Liver (tissue), 9 donors: Measurements from ENCODE around the gene LRRFIP2. TPM values are rescaled to one million over a fixed set of nuclear protein-coding genes. Genes with fewer than 3 reads are reported as not detected.

Experiments
- DNase-seq: peaks from one replicate; pipeline ENCODE4 v3.0.0-alpha.2; 2017; ENCODE audit warnings: low spot score
- H3K27ac ChIP-seq, 2 donors: one replicate each; pipeline ENCODE4 v1.7.0; 2013; ENCODE audit warnings: inconsistent platforms in 2 of 2, low read length in 2 of 2, control low read depth in 1 of 2, low read depth in 1 of 2, mild to moderate bottlenecking in 1 of 2
- H3K27me3 ChIP-seq, 4 donors: one replicate each; pipeline versions ENCODE4 v1.6.1 to v1.7.0; 2013; ENCODE audit warnings: low read length in 3 of 4, inconsistent platforms in 1 of 4, mild to moderate bottlenecking in 1 of 4, moderate library complexity in 1 of 4; ENCODE audit not compliant: control insufficient read depth in 4 of 4, insufficient read depth in 4 of 4
- H3K36me3 ChIP-seq, 4 donors: one replicate each; pipeline versions ENCODE4 v1.6.1 to v1.7.0; 2013; ENCODE audit warnings: low read length in 3 of 4, mild to moderate bottlenecking in 3 of 4, low read depth in 1 of 4, moderate library complexity in 1 of 4; ENCODE audit not compliant: control insufficient read depth in 4 of 4, insufficient read depth in 3 of 4
- H3K4me1 ChIP-seq, 4 donors: one replicate each; pipeline versions ENCODE4 v1.6.1 to v1.7.0; 2013; ENCODE audit warnings: low read length in 3 of 4, mild to moderate bottlenecking in 3 of 4, moderate library complexity in 1 of 4; ENCODE audit not compliant: control insufficient read depth in 4 of 4, insufficient read depth in 4 of 4
- H3K4me3 ChIP-seq, 3 donors: one replicate each; pipeline versions ENCODE4 v1.6.1 to v1.7.0; 2013; ENCODE audit warnings: low read length in 3 of 3, control low read depth in 1 of 3, low read depth in 1 of 3, mild to moderate bottlenecking in 1 of 3
- H3K9ac ChIP-seq, 2 donors: one replicate each; pipeline ENCODE4 v1.7.0; 2013; ENCODE audit warnings: low read length in 2 of 2, mild to moderate bottlenecking in 2 of 2, moderate library complexity in 2 of 2, control low read depth in 1 of 2, low read depth in 1 of 2
- H3K9me3 ChIP-seq, 4 donors: one replicate each; pipeline versions ENCODE4 v1.6.1 to v1.7.0; 2013; ENCODE audit warnings: low read length in 3 of 4; ENCODE audit not compliant: control insufficient read depth in 4 of 4
- CTCF ChIP-seq: fragments of 150-350 bp; IDR thresholded peaks from 2 replicates; pipeline ENCODE4 v1.5.1; 2017; ENCODE audit warnings: improper control_type of control experiment, low read depth, low read length; ENCODE audit not compliant: missing input control
- EGR1 ChIP-seq, 2 donors: IDR thresholded peaks; 2 replicates each; pipeline ENCODE4 v1.6.1; 2016 to 2018; ENCODE audit warnings: antibody characterized with exemption in 2 of 2, low read depth in 2 of 2
- FOXA1 ChIP-seq: IDR thresholded peaks from 2 replicates; pipeline ENCODE4 v1.6.1; 2016; ENCODE audit warnings: antibody characterized with exemption
- FOXA2 ChIP-seq: IDR thresholded peaks from 2 replicates; pipeline ENCODE4 v1.6.1; 2016; ENCODE audit warnings: antibody characterized with exemption
- GABPA ChIP-seq, 2 donors: IDR thresholded peaks in 1 of 2; conservative IDR thresholded peaks in 1 of 2; 2 replicates each; pipeline ENCODE4 v1.6.1; 2016; ENCODE audit warnings: antibody characterized with exemption in 2 of 2, mild to moderate bottlenecking in 1 of 2, moderate library complexity in 1 of 2
- HNF4A ChIP-seq, 2 donors: conservative IDR thresholded peaks; 2 replicates each; pipeline ENCODE4 v1.6.1; 2016; ENCODE audit warnings: antibody characterized with exemption in 2 of 2, mild to moderate bottlenecking in 2 of 2
- HNF4G ChIP-seq: IDR thresholded peaks from 2 replicates; pipeline ENCODE4 v1.6.1; 2016; ENCODE audit warnings: antibody characterized with exemption
- JUND ChIP-seq, 2 donors: IDR thresholded peaks; 2 replicates each; pipeline ENCODE4 v1.6.1; 2016; ENCODE audit warnings: antibody characterized with exemption in 2 of 2
- MAX ChIP-seq: IDR thresholded peaks from 2 replicates; pipeline ENCODE4 v1.6.1; 2016; ENCODE audit warnings: antibody characterized with exemption
- NR2F2 ChIP-seq: IDR thresholded peaks from 2 replicates; pipeline ENCODE4 v1.6.1; 2016; ENCODE audit warnings: antibody characterized with exemption
- RAD21 ChIP-seq, 2 donors: IDR thresholded peaks; 2 replicates each; pipeline ENCODE4 v1.6.1; 2016; ENCODE audit warnings: antibody characterized with exemption in 2 of 2, mild to moderate bottlenecking in 2 of 2
- REST ChIP-seq: IDR thresholded peaks from 2 replicates; pipeline ENCODE4 v1.6.1; 2016; ENCODE audit warnings: antibody characterized with exemption, mild to moderate bottlenecking
- RXRA ChIP-seq, 2 donors: IDR thresholded peaks; 2 replicates each; pipeline ENCODE4 v1.6.1; 2017 to 2018; ENCODE audit warnings: antibody characterized with exemption in 2 of 2, mild to moderate bottlenecking in 1 of 2
- SP1 ChIP-seq: IDR thresholded peaks from 2 replicates; pipeline ENCODE4 v1.6.1; 2018; ENCODE audit warnings: antibody characterized with exemption, mild to moderate bottlenecking
- TAF1 ChIP-seq: conservative IDR thresholded peaks from 2 replicates; pipeline ENCODE4 v1.6.1; 2016; ENCODE audit warnings: antibody characterized with exemption, mild to moderate bottlenecking
- YY1 ChIP-seq: IDR thresholded peaks from 2 replicates; pipeline ENCODE4 v1.6.1; 2016; ENCODE audit warnings: antibody characterized with exemption, mild to moderate bottlenecking
- ZBTB33 ChIP-seq: IDR thresholded peaks from 2 replicates; pipeline ENCODE4 v1.6.1; 2016; ENCODE audit warnings: antibody characterized with exemption
- WGBS: extraction: QIAGEN DNeasy Blood & Tissue Kit; methylation state at CpG from one replicate; pipeline ENCODE4 v1.1.7; 2013; 5-methylcytosine and 5-hydroxymethylcytosine counted together
- polyA plus RNA-seq, 2 donors: library from polyadenylated mRNA; stranded (reverse) in 1 of 2; unstranded in 1 of 2; fragments of 200-250 nt in 1 of 2; fragments of >200 nt in 1 of 2; fragmentation: Nextera tagmentation in 1 of 2; extraction: Ambion mirVana in 1 of 2; gene quantifications; one replicate each; pipeline versions ENCODE4 v1.2.1 to v1.2.3, GENCODE V29; 2013 to 2015
- total RNA-seq, 2 donors: library from RNA; depleted of rRNA; stranded (reverse); fragments of >200 nt; gene quantifications; one replicate each; pipeline ENCODE4 v1.2.3, GENCODE V29; 2014
- donor health status: healthy.
- donor health status: healthy.
- donor health status: healthy.
- donor health status: healthy.
- donor health status: healthy.

Gene LRRFIP2
- total and polyA plus RNA-seq, 4 donors, result 22.6 to 56.9 (median 39.8) TPM

- TF ChIP-seq REST (no peak), FOXA2 (no peak), ZBTB33 (no peak)
Observed at GRCh38 chr3:37068031-37068430, 106.4 kb downstream of the LRRFIP2 start (continued).

GRCh38 chr3:37067577-37067976, 106.8 kb downstream of the LRRFIP2 start:
- no peak for TF ChIP-seq YY1
- no peak for TF ChIP-seq NR2F2
- no peak for TF ChIP-seq FOXA2
- no peak for TF ChIP-seq HNF4A (conservative IDR thresholded peaks at IDR 0.05)
- no peak for TF ChIP-seq MAX
- TF ChIP-seq CTCF, result no peak
- TF ChIP-seq JUND (IDR thresholded peaks at IDR 0.05), result no peak
- Histone ChIP-seq H3K27me3 (no peaks in the 10 kb centered on the region), H3K9ac (no peak overlapping the region), H3K36me3 (peaks cover 4 to 37% (median 24%) of the 10 kb centered on the region in 4 donors), H3K4me1 (peaks cover 0 to 3% (median 0%) of the 10 kb centered on the region in 4 donors), H3K27ac (no peak overlapping the region), H3K4me3 (no peak overlapping the region), H3K9me3 (no peaks in the 10 kb centered on the region)
- WGBS, result 84% methylated on average over 3 of the region's 3 CpGs
- DNase-seq, result no peak

- no peak for DNase-seq
- Histone ChIP-seq H3K27me3 (no peaks in the 10 kb centered on the region), H3K4me3 (no peak overlapping the region), H3K9ac (no peak overlapping the region), H3K36me3 (peaks cover 4 to 32% (median 27%) of the 10 kb centered on the region in 4 donors), H3K27ac (no peak overlapping the region), H3K9me3 (no peaks in the 10 kb centered on the region), H3K4me1 (peaks cover 0 to 3% (median 0%) of the 10 kb centered on the region in 4 donors)
- WGBS, result 93% methylated on average over 3 of the region's 3 CpGs
- no peak for TF ChIP-seq EGR1 (IDR thresholded peaks at IDR 0.05; ENCODE audit: low read depth in 2 of 2)
- no peak for TF ChIP-seq MAX
- TF ChIP-seq SP1, result no peak
- TF ChIP-seq NR2F2, result no peak
- no peak for TF ChIP-seq FOXA1
- TF ChIP-seq JUND (IDR thresholded peaks at IDR 0.05), result no peak
- no peak for TF ChIP-seq HNF4G
- TF ChIP-seq FOXA2, result no peak
- no peak for TF ChIP-seq RAD21 (IDR thresholded peaks at IDR 0.05)
- TF ChIP-seq GABPA (IDR thresholded peaks at IDR 0.05 in 1 of 2, conservative IDR thresholded peaks at IDR 0.05 in 1 of 2), result no peak
- no peak for TF ChIP-seq CTCF
- no peak for TF ChIP-seq TAF1
- no peak for TF ChIP-seq RXRA (IDR thresholded peaks at IDR 0.05)
- no peak for TF ChIP-seq HNF4A (conservative IDR thresholded peaks at IDR 0.05)
- TF ChIP-seq YY1, result no peak
- TF ChIP-seq REST, result no peak
Observed at GRCh38 chr3:37064747-37065146, 109.6 kb downstream of the LRRFIP2 start.
